DOHH2 (cell line): Measurements from ENCODE around the gene RAB8B.

ENCODE experiments used
- H3F3A ChIP-seq: fragments of 200-600 bp; sonication (generic), shearing (Covaris generic); 2 replicates; pipeline ENCODE4 v1.6.0; 2016; ENCODE audit warnings: antibody characterized with exemption, mild to moderate bottlenecking; ENCODE audit not compliant: control insufficient read depth, insufficient read depth
- H3K27ac ChIP-seq: fragments of 200-600 bp; sonication (generic); 2 replicates; pipeline ENCODE4 v1.5.1; 2014; ENCODE audit warnings: low read depth, mild to moderate bottlenecking, low read length, moderate library complexity
- H3K27me3 ChIP-seq: fragments of 200-600 bp; sonication (generic); 2 replicates; pipeline ENCODE4 v1.6.1; 2014; ENCODE audit warnings: mild to moderate bottlenecking, low read length, mixed read lengths; ENCODE audit not compliant: control insufficient read depth
- H3K36me3 ChIP-seq: fragments of 200-600 bp; sonication (generic); 2 replicates; pipeline ENCODE4 v1.6.1; 2014; ENCODE audit warnings: mild to moderate bottlenecking, low read length, moderate library complexity, mixed read lengths; ENCODE audit not compliant: control insufficient read depth
- H3K4me1 ChIP-seq: fragments of 200-600 bp; sonication (generic); 2 replicates; pipeline ENCODE4 v1.6.1; 2014; ENCODE audit warnings: mild to moderate bottlenecking, low read length, mixed read lengths; ENCODE audit not compliant: control insufficient read depth
- H3K4me2 ChIP-seq: fragments of 200-600 bp; sonication (generic); 2 replicates; pipeline ENCODE4 v1.6.0; 2014; ENCODE audit warnings: mild to moderate bottlenecking, low read length, moderate library complexity
- H3K4me3 ChIP-seq: fragments of 200-600 bp; sonication (generic); 2 replicates; pipeline ENCODE4 v1.5.1; 2014; ENCODE audit warnings: mild to moderate bottlenecking, low read length, mixed read lengths
- H3K79me2 ChIP-seq: fragments of 200-600 bp; sonication (generic); 2 replicates; pipeline ENCODE4 v1.6.1; 2014; ENCODE audit warnings: mild to moderate bottlenecking, low read length, mixed read lengths; ENCODE audit not compliant: control insufficient read depth
- H3K9me2 ChIP-seq: fragments of 200-600 bp; sonication (generic); replicated peaks from 2 replicates; pipeline ENCODE4 v1.6.1; 2014; ENCODE audit warnings: mild to moderate bottlenecking, low read length, mixed read lengths; ENCODE audit not compliant: control insufficient read depth
- H3K9me3 ChIP-seq: fragments of 200-600 bp; sonication (generic); 2 replicates; pipeline ENCODE4 v1.6.1; 2014; ENCODE audit warnings: antibody characterized with exemption, low read length, mixed read lengths; ENCODE audit not compliant: control insufficient read depth, insufficient read depth
- H4K20me1 ChIP-seq: fragments of 200-600 bp; sonication (generic); 2 replicates; pipeline ENCODE4 v1.6.0; 2014; ENCODE audit warnings: low read depth, mild to moderate bottlenecking, antibody characterized with exemption, low read length, moderate library complexity; ENCODE audit not compliant: control insufficient read depth, insufficient read depth
- CTCF ChIP-seq: fragments of 200-600 bp; sonication (generic); IDR thresholded peaks from one replicate; pipeline ENCODE4 v1.5.1; 2014; ENCODE audit warnings: antibody characterized with exemption, mild to moderate bottlenecking, low read depth, low read length; ENCODE audit not compliant: poor library complexity, severe bottlenecking
- EZH2phosphoT487 ChIP-seq: fragments of 200-600 bp; sonication (generic); IDR thresholded peaks from 2 replicates; pipeline ENCODE4 v1.6.1; 2017; ENCODE audit warnings: borderline replicate concordance, mild to moderate bottlenecking, antibody characterized with exemption, low read length, moderate library complexity, mixed read lengths

The RAB8B gene

GRCh38 chr15:63188926-63189871 lies at the start of gene RAB8B:
Gene RAB8B (plus strand): TSS chr15:63189606. CDS start chr15:63189625, 19 bp downstream.
- no peaks in the 10 kb centered on the region for H3K36me3 ChIP-seq
- peaks cover 48% of the 10 kb centered on the region for H3K79me2 ChIP-seq
- H3K4me1 ChIP-seq, result peaks cover 53% of the 10 kb centered on the region
- no peaks in the 10 kb centered on the region for H3K9me2 ChIP-seq
- no peaks in the 10 kb centered on the region for H4K20me1 ChIP-seq
- peak within 1 kb of the TSS; percentile 75 for H3K27ac ChIP-seq
- H3K27me3 ChIP-seq, result peaks cover 6% of the 10 kb centered on the region
- no peak for TF ChIP-seq CTCF
- no peak for TF ChIP-seq EZH2phosphoT487
- no peaks in the 10 kb centered on the region for H3K9me3 ChIP-seq
- peak within 1 kb of the TSS; percentile 89 for H3K4me3 ChIP-seq
- peak within 1 kb of the TSS; percentile 94 for H3K4me2 ChIP-seq
- peaks cover 17% of the 10 kb centered on the region for H3F3A ChIP-seq

GRCh38 chr15:63140936-63141335 lies 48.5 kb upstream of the RAB8B start:
- TF ChIP-seq EZH2phosphoT487 (no peak), CTCF (no peak)
- Histone ChIP-seq H3K79me2 (no peaks in the 10 kb centered on the region), H3K9me3 (no peaks in the 10 kb centered on the region), H3K4me1 (no peaks in the 10 kb centered on the region), H4K20me1 (no peaks in the 10 kb centered on the region), H3K36me3 (no peaks in the 10 kb centered on the region), H3K9me2 (no peaks in the 10 kb centered on the region), H3F3A (no peaks in the 10 kb centered on the region), H3K4me2 (no peak overlapping the region), H3K4me3 (no peak overlapping the region), H3K27ac (no peak overlapping the region), H3K27me3 (no peaks in the 10 kb centered on the region)

- H3K27me3 ChIP-seq, result no peaks in the 10 kb centered on the region
- H3K79me2 ChIP-seq, result no peaks in the 10 kb centered on the region
- H3K36me3 ChIP-seq, result no peaks in the 10 kb centered on the region
- no peak overlapping the region for H3K27ac ChIP-seq
- H3K9me3 ChIP-seq, result no peaks in the 10 kb centered on the region
- H3K9me2 ChIP-seq, result no peaks in the 10 kb centered on the region
- no peak overlapping the region for H3K4me3 ChIP-seq
- H3K4me1 ChIP-seq, result no peaks in the 10 kb centered on the region
- H4K20me1 ChIP-seq, result no peaks in the 10 kb centered on the region
- H3K4me2 ChIP-seq, result no peak overlapping the region
- TF ChIP-seq EZH2phosphoT487 (no peak), CTCF (no peak)
- no peaks in the 10 kb centered on the region for H3F3A ChIP-seq
Measured at GRCh38 chr15:63145426-63145825, 44.0 kb upstream of the RAB8B start.
